IPS-NIHi7 (cell line): ENCODE results near the gene MPC2.
"Not testable (repeated sequence)": the region's sequence is repeated elsewhere in the genome, so short reads cannot be mapped to it uniquely, and the experiment has no call there.

Experiments used
- DNase-seq: peaks from one replicate; pipeline ENCODE4 v3.0.0; 2012; ENCODE audit warnings: mixed read lengths; ENCODE audit errors: extremely low spot score

Gene MPC2

GRCh38 chr1:167905182-167905581, 31.7 kb downstream of the MPC2 start:
- DNase-seq, result peak; percentile 36

GRCh38 chr1:167904652-167905130, 32.2 kb downstream of the MPC2 start:
- DNase-seq, result peak; percentile 28

- DNase-seq, result no peak
These were observed 36.0 kb downstream of the MPC2 start for GRCh38 chr1:167900907-167901306.

- DNase-seq, result no peak
These were observed 37.6 kb downstream of the MPC2 start for GRCh38 chr1:167899253-167899681.

GRCh38 chr1:167898578-167899222, 38.2 kb downstream of the MPC2 start:
- no peak for DNase-seq

DNA sequence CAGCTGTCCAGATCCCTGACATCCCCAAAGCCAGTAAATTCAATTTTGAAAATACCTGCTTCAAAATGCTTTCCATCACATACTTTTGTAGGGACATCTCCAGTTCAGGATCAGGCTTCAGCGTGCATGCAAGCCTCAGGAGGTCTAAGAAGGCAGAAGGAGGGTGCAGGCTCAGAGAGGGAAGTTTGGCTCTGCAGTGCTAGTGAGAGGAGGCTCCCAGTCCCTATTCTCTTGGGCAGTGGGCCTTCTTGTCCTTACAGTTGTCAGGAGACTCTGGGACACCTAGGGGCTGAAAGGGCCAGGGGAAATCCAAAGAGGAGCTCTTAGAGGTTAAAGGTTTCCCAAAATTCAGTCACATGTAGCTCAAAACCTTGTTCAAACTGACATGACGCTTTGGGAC, 43.1 kb downstream of the MPC2 start:
- DNase-seq, result peak; percentile 20

GRCh38 chr1:167890400-167890799, 46.5 kb downstream of the MPC2 start:
- DNase-seq, result no peak

GRCh38 chr1:167887187-167887586, 49.7 kb downstream of the MPC2 start:
- DNase-seq, result not testable (repeated sequence)

DNA sequence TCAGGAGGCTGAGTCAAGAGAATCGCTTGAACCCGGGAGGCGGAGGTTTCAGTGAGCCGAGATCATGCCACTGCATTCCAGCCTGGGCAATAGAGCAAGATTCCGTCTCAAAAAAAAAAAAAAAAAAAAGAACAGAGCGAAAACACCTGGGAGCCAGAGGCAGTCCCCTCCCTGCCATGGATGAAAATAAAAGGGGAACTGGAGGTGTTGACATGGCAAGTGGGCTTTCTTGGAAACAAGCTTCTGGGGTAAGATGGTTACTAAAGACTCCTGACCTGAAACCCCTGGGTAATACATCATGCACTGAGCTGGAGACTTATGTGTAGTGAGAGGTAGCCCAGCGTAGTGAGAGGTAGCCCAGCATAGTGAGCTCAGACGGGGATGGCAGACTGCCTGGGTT, 54.5 kb downstream of the MPC2 start:
- no peak for DNase-seq

DNA sequence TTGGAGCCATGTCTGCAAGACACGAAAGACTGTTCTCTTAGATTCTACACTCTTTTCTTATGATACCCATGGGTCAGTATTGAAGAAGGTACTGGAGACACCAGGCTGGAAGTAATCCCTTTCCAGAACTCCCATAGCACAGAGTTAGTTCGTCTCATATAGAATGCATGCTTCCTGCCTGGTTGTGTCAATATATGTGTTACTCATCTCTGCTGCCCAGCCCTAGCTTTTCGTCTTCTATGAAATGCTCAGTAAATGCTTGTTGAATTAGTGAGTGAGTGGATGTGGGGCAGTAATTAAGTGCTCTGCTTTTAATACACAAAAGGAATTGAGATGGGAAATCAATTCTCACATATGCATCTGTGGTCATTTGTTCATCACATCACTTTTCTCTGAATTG, 55.1 kb downstream of the MPC2 start:
- DNase-seq, result no peak

GRCh38 chr1:167881069-167881468, 55.8 kb downstream of the MPC2 start:
- DNase-seq, result no peak

GRCh38 chr1:167880580-167881021, 56.3 kb downstream of the MPC2 start:
- no peak for DNase-seq

GRCh38 chr1:167879508-167879907, 57.4 kb downstream of the MPC2 start:
- no peak for DNase-seq

DNA sequence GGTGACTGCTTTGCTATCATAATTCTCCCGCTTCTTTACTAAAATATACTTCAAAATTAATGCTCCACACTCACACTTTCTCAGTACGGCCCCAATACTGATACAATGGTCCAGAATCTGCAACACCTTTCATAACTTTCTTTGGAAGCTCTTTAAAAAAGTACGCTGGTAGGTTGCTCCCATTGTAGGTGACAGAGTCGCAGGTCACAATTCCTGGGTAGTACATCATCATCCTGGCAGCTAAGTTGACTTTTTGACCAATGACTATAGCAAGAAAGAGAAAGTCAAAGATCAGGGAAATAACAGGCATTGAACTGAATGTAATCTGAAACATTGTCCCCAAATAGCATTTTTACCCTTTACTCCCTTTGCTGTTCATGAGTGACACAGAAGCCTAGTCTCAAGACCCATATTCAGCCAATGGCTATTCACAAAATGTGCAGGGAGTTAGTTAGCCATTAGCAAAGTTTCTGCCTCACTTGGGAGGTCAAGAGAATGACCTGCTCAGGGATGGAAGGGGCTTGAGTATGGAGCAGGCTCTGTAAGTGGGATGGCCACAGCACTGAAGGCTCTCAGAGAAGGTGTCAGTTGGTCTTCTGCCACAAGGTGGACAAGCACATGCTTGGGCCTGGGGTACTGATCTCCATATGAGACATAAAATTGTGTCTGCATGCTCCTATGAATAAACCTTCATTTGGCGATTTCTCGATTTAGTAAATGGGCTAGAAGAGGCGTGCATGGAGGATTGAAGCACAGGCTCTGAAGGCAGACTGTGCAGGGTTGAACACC, 58.3 kb downstream of the MPC2 start:
- no peak for DNase-seq

DNA sequence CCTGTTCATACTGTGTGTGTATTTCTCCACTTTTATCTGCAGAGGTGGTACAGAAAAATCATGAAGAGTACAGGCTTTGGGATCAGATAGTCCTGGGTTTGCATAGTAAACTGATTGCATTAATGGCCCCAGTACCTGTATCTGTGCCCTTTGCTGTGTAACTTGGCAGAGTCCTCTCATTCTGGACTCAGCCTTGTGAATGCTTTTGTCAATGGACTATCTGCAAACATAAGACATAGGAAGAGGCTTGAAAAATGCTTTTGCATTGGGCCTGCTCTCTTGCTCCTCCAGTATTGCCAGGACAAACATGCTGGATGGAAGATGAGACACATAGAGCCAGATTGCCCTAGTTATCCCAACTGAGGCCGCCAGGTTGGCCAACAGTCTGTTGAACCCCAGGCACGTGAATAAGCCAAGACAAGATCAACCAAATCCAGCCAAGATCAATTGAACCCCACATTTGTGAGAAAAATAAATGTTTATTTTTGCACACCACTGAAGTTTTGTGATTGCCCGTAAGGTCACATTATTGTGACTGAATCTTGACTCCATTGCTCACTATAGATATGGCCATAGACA, 60.2 kb downstream of the MPC2 start:
- no peak for DNase-seq

DNA sequence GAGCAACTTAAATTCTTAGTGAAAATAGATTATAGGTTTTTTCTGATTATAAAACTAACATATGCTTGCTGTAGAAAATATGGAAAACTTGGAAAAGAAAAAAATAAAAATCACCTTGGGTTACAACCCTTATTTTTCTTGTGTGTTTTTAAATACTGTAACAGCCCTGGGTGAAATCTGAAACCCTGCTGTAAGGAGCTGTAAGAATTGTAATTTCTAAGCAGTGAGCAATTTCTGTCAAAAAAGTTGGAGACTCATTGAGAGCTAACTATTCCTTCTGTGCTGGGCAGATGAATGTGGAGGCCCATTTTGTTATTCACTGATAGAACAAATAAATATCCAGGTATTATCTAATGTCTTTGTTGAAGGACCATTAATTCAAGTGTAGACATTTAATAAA, 65.5 kb downstream of the MPC2 start:
- no peak for DNase-seq

DNA sequence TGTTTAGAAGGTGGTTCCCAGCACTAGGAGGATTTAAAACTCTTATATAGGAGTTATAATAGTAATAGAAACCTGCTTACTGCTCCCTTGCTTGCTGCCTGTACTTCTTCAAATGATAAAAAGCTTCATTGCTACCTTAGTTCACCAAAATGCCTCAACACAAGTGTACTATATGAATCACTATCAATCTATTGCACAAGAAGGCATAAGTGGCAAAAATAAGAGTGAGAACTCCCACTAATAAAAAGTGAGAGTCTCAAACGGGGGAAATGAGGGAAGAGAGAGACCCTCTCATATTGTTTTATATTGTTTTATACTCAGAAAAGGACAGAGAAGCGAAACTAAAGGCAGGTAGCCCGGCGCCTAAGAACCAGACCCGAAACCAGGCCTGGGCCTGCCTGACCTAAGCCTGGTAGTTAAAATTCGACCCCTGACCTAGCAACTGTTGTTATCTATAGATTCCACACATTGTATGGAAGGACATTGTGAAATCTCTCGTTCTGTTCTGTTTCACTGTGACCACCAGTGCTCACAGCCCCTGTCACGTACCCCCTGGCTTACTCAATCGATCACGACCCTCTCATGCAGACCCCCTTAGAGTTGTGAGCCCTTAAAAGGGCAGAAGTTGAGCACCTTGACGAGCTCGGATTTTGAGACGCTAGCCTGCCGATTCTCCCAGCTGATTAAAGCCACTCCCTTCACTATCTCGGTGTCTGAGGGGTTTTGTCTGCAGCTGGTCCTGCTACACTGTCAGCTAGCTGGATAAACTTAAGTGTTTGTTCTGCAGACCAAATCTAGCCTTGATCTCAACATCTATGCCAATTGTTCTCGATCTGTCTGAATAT, 67.5 kb downstream of the MPC2 start:
- DNase-seq, result not testable (repeated sequence)

GRCh38 chr1:167866739-167867414, 70.0 kb downstream of the MPC2 start:
- not testable (repeated sequence) for DNase-seq
